ENCODE data around the gene RFX4. TPM values are rescaled to one million over a fixed set of nuclear protein-coding genes. Genes with fewer than 3 reads are reported as not detected.

RFX4 gene
- polyA plus RNA-seq, 1 donor (not counting 4 experiments of a cell fraction or from before 2014, with no cell fraction given): not detected

GRCh38 chr12:106747973-106748436, 165.2 kb downstream of the RFX4 start:
- H3K9ac ChIP-seq (ENCODE audit: control insufficient read depth, extremely low read depth, insufficient read depth, low read length): no peak overlapping the region
- no peaks in the 10 kb centered on the region for H3K36me3 ChIP-seq (ENCODE audit: control insufficient read depth in 2 of 2, extremely low read depth in 1 of 2, insufficient read depth in 2 of 2, low read length in 2 of 2)
- H4K20me1 ChIP-seq (ENCODE audit: control insufficient read depth, extremely low read depth, insufficient read depth, low read length): no peaks in the 10 kb centered on the region
- H3K4me3 ChIP-seq (ENCODE audit: control insufficient read depth in 2 of 3, extremely low read depth in 1 of 3, insufficient read depth in 2 of 3, low read depth in 1 of 3, low read length in 3 of 3): no peak overlapping the region
- no peaks in the 10 kb centered on the region for H3K4me1 ChIP-seq (ENCODE audit: control insufficient read depth, extremely low read depth, insufficient read depth, low read length)
- H3K9me3 ChIP-seq (ENCODE audit: control insufficient read depth, low read depth, low read length): no peaks in the 10 kb centered on the region
- H3K27me3 ChIP-seq (ENCODE audit: control insufficient read depth, extremely low read depth, insufficient read depth, low read length): peaks cover 6% of the 10 kb centered on the region
- no peak overlapping the region for H2AFZ ChIP-seq (ENCODE audit: control insufficient read depth, low read length)
- TF ChIP-seq, protein P1, sequence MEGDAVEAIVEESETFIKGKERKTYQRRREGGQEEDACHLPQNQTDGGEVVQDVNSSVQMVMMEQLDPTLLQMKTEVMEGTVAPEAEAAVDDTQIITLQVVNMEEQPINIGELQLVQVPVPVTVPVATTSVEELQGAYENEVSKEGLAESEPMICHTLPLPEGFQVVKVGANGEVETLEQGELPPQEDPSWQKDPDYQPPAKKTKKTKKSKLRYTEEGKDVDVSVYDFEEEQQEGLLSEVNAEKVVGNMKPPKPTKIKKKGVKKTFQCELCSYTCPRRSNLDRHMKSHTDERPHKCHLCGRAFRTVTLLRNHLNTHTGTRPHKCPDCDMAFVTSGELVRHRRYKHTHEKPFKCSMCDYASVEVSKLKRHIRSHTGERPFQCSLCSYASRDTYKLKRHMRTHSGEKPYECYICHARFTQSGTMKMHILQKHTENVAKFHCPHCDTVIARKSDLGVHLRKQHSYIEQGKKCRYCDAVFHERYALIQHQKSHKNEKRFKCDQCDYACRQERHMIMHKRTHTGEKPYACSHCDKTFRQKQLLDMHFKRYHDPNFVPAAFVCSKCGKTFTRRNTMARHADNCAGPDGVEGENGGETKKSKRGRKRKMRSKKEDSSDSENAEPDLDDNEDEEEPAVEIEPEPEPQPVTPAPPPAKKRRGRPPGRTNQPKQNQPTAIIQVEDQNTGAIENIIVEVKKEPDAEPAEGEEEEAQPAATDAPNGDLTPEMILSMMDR (optimal IDR thresholded peaks at IDR 0.05 in 1 of 3, IDR thresholded peaks at IDR 0.05 in 1 of 3, conservative IDR thresholded peaks at IDR 0.05 in 1 of 3; ENCODE audit: extremely low read depth in 1 of 3, insufficient read depth in 2 of 3, low read length in 3 of 3): no peak
- no peak for TF ChIP-seq EZH2 (IDR thresholded peaks at IDR 0.05; ENCODE audit: low read length)
- FAIRE-seq (no peak), DNase-seq (ENCODE audit: low read depth, low spot score) (no peak)
- dilution Hi-C loops (cut with MboI; ENCODE audit: extremely low pct_ligation_motif_present, low sequenced_read_pairs): no loop called here
- H3K9me1 ChIP-seq (ENCODE audit: control insufficient read depth, extremely low read depth, insufficient read depth, low read length): no peaks in the 10 kb centered on the region
- no peak overlapping the region for H3K27ac ChIP-seq (ENCODE audit: control insufficient read depth, insufficient read depth, low read length)
- H3K79me2 ChIP-seq (ENCODE audit: control insufficient read depth, insufficient read depth, low read length): no peaks in the 10 kb centered on the region
- H3K4me2 ChIP-seq (ENCODE audit: control insufficient read depth, extremely low read depth, insufficient read depth, low read depth, low read length): no peak overlapping the region

DNA sequence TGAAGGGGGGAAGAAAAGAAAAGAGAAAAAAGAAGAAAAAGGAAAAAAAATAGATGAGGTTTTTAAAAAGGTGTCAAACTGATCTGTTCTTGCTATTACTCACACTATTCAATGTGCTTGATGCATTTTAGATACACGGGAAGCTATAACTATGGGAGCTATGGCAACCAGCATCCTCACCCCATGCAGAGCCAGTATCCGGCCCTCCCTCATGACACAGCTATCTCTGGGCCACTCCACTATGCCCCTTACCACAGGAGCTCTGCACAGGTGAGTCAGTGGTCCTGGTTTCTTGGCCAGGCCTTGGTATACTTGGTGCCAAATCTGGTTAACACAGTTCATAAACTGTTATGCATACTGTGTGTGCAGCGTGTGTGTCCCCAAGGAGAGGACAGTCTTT, 167.7 kb downstream of the RFX4 start:
- Histone ChIP-seq H3K9ac (ENCODE audit: control insufficient read depth, extremely low read depth, insufficient read depth, low read length) (no peak overlapping the region), H3K9me1 (ENCODE audit: control insufficient read depth, extremely low read depth, insufficient read depth, low read length) (no peaks in the 10 kb centered on the region), H3K4me2 (ENCODE audit: control insufficient read depth, extremely low read depth, insufficient read depth, low read depth, low read length) (no peak overlapping the region), H3K36me3 (ENCODE audit: control insufficient read depth in 2 of 2, extremely low read depth in 1 of 2, insufficient read depth in 2 of 2, low read length in 2 of 2) (no peaks in the 10 kb centered on the region), H3K79me2 (ENCODE audit: control insufficient read depth, insufficient read depth, low read length) (no peaks in the 10 kb centered on the region), H3K4me3 (ENCODE audit: control insufficient read depth in 2 of 3, extremely low read depth in 1 of 3, insufficient read depth in 2 of 3, low read depth in 1 of 3, low read length in 3 of 3) (no peak overlapping the region), H3K4me1 (ENCODE audit: control insufficient read depth, extremely low read depth, insufficient read depth, low read length) (no peaks in the 10 kb centered on the region), H4K20me1 (ENCODE audit: control insufficient read depth, extremely low read depth, insufficient read depth, low read length) (no peaks in the 10 kb centered on the region), H2AFZ (ENCODE audit: control insufficient read depth, low read length) (no peak overlapping the region), H3K9me3 (ENCODE audit: control insufficient read depth, low read depth, low read length) (no peaks in the 10 kb centered on the region), H3K27me3 (ENCODE audit: control insufficient read depth, extremely low read depth, insufficient read depth, low read length) (no peaks in the 10 kb centered on the region), H3K27ac (ENCODE audit: control insufficient read depth, insufficient read depth, low read length) (no peak overlapping the region)
- FAIRE-seq (no peak), DNase-seq (ENCODE audit: low read depth, low spot score) (no peak)
- dilution Hi-C loops (cut with MboI; ENCODE audit: extremely low pct_ligation_motif_present, low sequenced_read_pairs): no loop called here
- TF ChIP-seq, protein P1 (optimal IDR thresholded peaks at IDR 0.05 in 1 of 3, IDR thresholded peaks at IDR 0.05 in 1 of 3, conservative IDR thresholded peaks at IDR 0.05 in 1 of 3; ENCODE audit: extremely low read depth in 1 of 3, insufficient read depth in 2 of 3, low read length in 3 of 3): no peak
- no peak for TF ChIP-seq EZH2 (IDR thresholded peaks at IDR 0.05; ENCODE audit: low read length)

All from keratinocyte (primary cell).